ENCODE results near the gene TSGA10.

The TSGA10 gene

GRCh38 chr2:99141110-99142108 lies 13.3 kb downstream of the TSGA10 start, which contains the start of gene C2orf15 (continued):
- no peak for TF ChIP-seq ZNF140 (tag by site-specific recombination; IDR thresholded peaks at IDR 0.05)
- TF ChIP-seq PRDM10 (tag by site-specific recombination; IDR thresholded peaks at IDR 0.05), result peak; percentile 79; the same call in 1 of the 2 replicates
- peak; percentile 96 for TF ChIP-seq ZNF366 (tag by site-specific recombination; conservative IDR thresholded peaks at IDR 0.05)
- 0 out of 2 replicates have a peak, but pooled peaks have one; percentile 20 for TF ChIP-seq ZNF629 (tag by site-specific recombination; IDR thresholded peaks at IDR 0.05)
- TF ChIP-seq ZNF280C (tag by site-specific recombination; IDR thresholded peaks at IDR 0.05), result no peak
- peak; percentile 73 for TF ChIP-seq ZNF341 (tag by site-specific recombination; IDR thresholded peaks at IDR 0.05; ENCODE audit: low read depth)
- no peak for TF ChIP-seq ZNF580 (tag by site-specific recombination; IDR thresholded peaks at IDR 0.05)
- TF ChIP-seq HIC1 (tag by site-specific recombination; IDR thresholded peaks at IDR 0.05), result peak; percentile 91
- 0 out of 2 replicates have a peak, but pooled peaks have one; percentile 31 for TF ChIP-seq ZIC2 (tag by site-specific recombination; IDR thresholded peaks at IDR 0.05)
- TF ChIP-seq ZNF146 (tag by site-specific recombination; IDR thresholded peaks at IDR 0.05), result no peak
- no peak for TF ChIP-seq ZNF571 (tag by site-specific recombination; IDR thresholded peaks at IDR 0.05)
- peak; percentile 80 for TF ChIP-seq EGR2 (tag by site-specific recombination; IDR thresholded peaks at IDR 0.05; ENCODE audit: low read depth)
- no peak for TF ChIP-seq ZNF624 (tag by site-specific recombination; IDR thresholded peaks at IDR 0.05)
- TF ChIP-seq ZEB2 (tag by site-specific recombination; IDR thresholded peaks at IDR 0.05), result peak; percentile 82; the same call in 1 of the 2 replicates
- TF ChIP-seq KLF1 (tag by site-specific recombination; IDR thresholded peaks at IDR 0.05), result peak; percentile 63
- no peak for TF ChIP-seq ZBTB21 (tag by site-specific recombination; IDR thresholded peaks at IDR 0.05)
- TF ChIP-seq ZNF639 (tag by site-specific recombination; IDR thresholded peaks at IDR 0.05), result no peak
- 0 out of 2 replicates have a peak, but pooled peaks have one; percentile 30 for TF ChIP-seq ZFP69B (tag by site-specific recombination; IDR thresholded peaks at IDR 0.05)
- TF ChIP-seq ZNF221 (tag by site-specific recombination; IDR thresholded peaks at IDR 0.05; ENCODE audit: borderline replicate concordance), result no peak
- TF ChIP-seq ZFP37 (tag by site-specific recombination; IDR thresholded peaks at IDR 0.05), result no peak
- no peak for TF ChIP-seq ZNF626 (tag by site-specific recombination; IDR thresholded peaks at IDR 0.05)
- peak; percentile 88 for TF ChIP-seq KLF8 (tag by site-specific recombination; IDR thresholded peaks at IDR 0.05)
- no peak for TF ChIP-seq TSHZ1 (tag by site-specific recombination; IDR thresholded peaks at IDR 0.05; ENCODE audit: borderline replicate concordance)
- TF ChIP-seq ZFP41 (tag by site-specific recombination; IDR thresholded peaks at IDR 0.05; ENCODE audit: borderline replicate concordance), result no peak
